Thyroid gland (tissue), 4 donors: ENCODE data around the gene ISLR2. TPM values are rescaled to one million over a fixed set of nuclear protein-coding genes. Genes with fewer than 3 reads are reported as not detected.
"Not testable (repeated sequence)": the region's sequence is repeated elsewhere in the genome, so short reads cannot be mapped to it uniquely, and the experiment has no call there.

Experiments
- DNase-seq, 2 donors: peaks; one replicate each; pipeline ENCODE4 v3.0.0-alpha.2; 2019
- H3K27ac ChIP-seq, 3 donors: fragments of 200-600 bp; sonication (generic); 1 replicate in 2 of 3; 2 replicates in 1 of 3; pipeline ENCODE4 v1.5.1; 2016 to 2019; ENCODE audit warnings: mild to moderate bottlenecking in 1 of 3, moderate library complexity in 1 of 3
- H3K27me3 ChIP-seq: fragments of 200-600 bp; sonication (generic); one replicate; pipeline ENCODE4 v1.5.1; 2019
- H3K36me3 ChIP-seq, 2 donors: fragments of 200-600 bp; sonication (generic); one replicate each; pipeline ENCODE4 v1.5.1; 2016 to 2019
- H3K4me1 ChIP-seq, 2 donors: fragments of 200-600 bp; sonication (generic); one replicate each; pipeline ENCODE4 v1.5.1; 2017 to 2019
- H3K4me3 ChIP-seq, 3 donors: fragments of 200-600 bp; sonication (generic); replicated peaks in 1 of 3; 1 replicate in 2 of 3; 2 replicates in 1 of 3; pipeline ENCODE4 v1.5.1; 2016; ENCODE audit warnings: mild to moderate bottlenecking in 1 of 3
- H3K9me3 ChIP-seq: fragments of 200-600 bp; sonication (generic); one replicate; pipeline ENCODE4 v1.5.1; 2017
- POLR2A ChIP-seq, 2 donors: fragments of 450-650 bp; IDR thresholded peaks; one replicate each; pipeline ENCODE4 v1.6.1; 2017; ENCODE audit warnings: antibody characterized with exemption in 2 of 2, mild to moderate bottlenecking in 2 of 2, moderate library complexity in 1 of 2
- WGBS, 2 donors: methylation state at CpG; one replicate each; pipeline ENCODE4 v1.1.5; 2017; 5-methylcytosine and 5-hydroxymethylcytosine counted together
- intact Hi-C: fragments of 100-400 bp; cut with DNase I; formaldehyde crosslinking; loops from one replicate; pipeline ENCODE4 v1.15.1; 2023
- total RNA-seq, 4 donors: library from RNA; depleted of rRNA; stranded (reverse); fragments of >200 nt; gene quantifications; one replicate each; pipeline ENCODE4 v1.2.3, GENCODE V29; 2016
- TF ChIP-seq, protein P1 (sequence below), 6 experiments: fragments of 200-600 bp in 3 of 6; fragments of 450-650 bp in 3 of 6; sonication (generic) in 3 of 6; IDR thresholded peaks; one replicate each; pipeline ENCODE4 v1.5.1; 2016 to 2019; ENCODE audit warnings: antibody characterized with exemption in 6 of 6, mild to moderate bottlenecking in 2 of 6, inconsistent platforms in 1 of 6, moderate library complexity in 1 of 6

Gene ISLR2, protein sequence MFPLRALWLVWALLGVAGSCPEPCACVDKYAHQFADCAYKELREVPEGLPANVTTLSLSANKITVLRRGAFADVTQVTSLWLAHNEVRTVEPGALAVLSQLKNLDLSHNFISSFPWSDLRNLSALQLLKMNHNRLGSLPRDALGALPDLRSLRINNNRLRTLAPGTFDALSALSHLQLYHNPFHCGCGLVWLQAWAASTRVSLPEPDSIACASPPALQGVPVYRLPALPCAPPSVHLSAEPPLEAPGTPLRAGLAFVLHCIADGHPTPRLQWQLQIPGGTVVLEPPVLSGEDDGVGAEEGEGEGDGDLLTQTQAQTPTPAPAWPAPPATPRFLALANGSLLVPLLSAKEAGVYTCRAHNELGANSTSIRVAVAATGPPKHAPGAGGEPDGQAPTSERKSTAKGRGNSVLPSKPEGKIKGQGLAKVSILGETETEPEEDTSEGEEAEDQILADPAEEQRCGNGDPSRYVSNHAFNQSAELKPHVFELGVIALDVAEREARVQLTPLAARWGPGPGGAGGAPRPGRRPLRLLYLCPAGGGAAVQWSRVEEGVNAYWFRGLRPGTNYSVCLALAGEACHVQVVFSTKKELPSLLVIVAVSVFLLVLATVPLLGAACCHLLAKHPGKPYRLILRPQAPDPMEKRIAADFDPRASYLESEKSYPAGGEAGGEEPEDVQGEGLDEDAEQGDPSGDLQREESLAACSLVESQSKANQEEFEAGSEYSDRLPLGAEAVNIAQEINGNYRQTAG
- under 1 TPM in 1 of 4 donors, not detected in 3; 0.40 TPM for total RNA-seq

DNA sequence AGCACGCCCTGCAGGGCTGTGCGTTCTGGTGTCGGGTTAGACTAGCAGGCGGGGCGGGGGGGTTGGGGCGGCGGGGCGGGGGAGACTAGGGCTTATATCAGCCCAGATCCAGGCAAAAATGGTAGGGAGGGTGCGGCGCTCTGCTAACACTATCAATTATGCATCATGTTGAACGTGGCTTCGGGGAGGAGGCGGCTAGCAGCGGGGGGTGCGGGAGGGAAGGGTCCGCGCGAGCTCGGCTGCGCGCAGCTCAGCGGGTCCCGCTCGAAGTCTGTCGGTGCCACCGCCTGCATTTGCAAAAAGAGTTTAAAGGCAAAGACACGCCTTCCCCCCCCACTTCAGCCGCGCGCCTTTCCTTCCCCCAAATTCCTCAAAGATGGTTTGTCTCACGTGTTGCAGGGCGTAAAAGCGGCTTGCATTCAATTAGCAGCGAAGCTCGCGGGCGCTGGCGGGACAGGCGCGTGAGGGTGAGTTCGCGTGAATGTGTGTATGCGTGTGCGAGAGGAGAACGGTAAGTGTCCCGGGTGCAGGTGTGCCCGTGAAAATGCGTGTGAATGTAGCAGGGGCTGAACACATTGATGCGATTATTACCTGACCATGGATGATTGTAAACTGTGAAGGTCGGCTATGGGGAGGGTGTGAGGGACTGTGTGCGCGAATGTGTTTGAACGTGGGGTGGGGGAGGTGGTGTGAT, at the start of gene ISLR2:
Gene ISLR2 (plus strand): TSS at position 432 of the 694 bp plus-strand sequence. CDS start 2,169 bp downstream, outside the sequence.
- Histone ChIP-seq H3K9me3 (no peaks in the 10 kb centered on the region), H3K27me3 (peaks cover 25% of the 10 kb centered on the region), H3K4me3 (peak within 1 kb of the TSS in 1 of 3 donors; percentile 6), H3K36me3 (no peaks in the 10 kb centered on the region), H3K27ac (no peak within 1 kb of the TSS), H3K4me1 (peaks cover 3 to 41% of the 10 kb centered on the region in 2 donors)
- DNase-seq, result no peak
- WGBS, 2 donors, result 4 to 5% methylated on average over 42 to 51 of the region's 53 CpGs
- no peak for TF ChIP-seq POLR2A (IDR thresholded peaks at IDR 0.05)
- TF ChIP-seq, protein P1, sequence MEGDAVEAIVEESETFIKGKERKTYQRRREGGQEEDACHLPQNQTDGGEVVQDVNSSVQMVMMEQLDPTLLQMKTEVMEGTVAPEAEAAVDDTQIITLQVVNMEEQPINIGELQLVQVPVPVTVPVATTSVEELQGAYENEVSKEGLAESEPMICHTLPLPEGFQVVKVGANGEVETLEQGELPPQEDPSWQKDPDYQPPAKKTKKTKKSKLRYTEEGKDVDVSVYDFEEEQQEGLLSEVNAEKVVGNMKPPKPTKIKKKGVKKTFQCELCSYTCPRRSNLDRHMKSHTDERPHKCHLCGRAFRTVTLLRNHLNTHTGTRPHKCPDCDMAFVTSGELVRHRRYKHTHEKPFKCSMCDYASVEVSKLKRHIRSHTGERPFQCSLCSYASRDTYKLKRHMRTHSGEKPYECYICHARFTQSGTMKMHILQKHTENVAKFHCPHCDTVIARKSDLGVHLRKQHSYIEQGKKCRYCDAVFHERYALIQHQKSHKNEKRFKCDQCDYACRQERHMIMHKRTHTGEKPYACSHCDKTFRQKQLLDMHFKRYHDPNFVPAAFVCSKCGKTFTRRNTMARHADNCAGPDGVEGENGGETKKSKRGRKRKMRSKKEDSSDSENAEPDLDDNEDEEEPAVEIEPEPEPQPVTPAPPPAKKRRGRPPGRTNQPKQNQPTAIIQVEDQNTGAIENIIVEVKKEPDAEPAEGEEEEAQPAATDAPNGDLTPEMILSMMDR (IDR thresholded peaks at IDR 0.05), result no peak
- intact Hi-C loops, result no loop called here

DNA sequence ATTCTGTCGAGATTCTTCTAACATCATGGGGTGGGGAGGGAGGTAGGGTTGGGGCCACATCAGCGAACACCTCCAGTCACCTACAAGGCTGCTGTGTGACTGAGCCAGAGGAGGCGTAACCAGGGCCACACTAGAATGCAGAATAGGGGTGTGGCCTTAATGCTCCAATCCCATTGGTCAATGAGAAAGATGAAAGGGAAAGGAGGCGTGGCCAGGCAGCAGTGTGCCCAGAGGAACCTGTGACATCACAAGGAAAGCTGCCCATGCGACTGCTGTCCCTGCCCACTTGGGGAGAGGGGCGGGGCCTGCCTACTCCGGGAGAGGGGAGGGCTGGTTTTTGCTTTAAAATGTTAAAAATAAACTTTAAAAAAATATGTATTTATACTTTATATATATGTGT, 47.9 kb upstream of the ISLR2 start, which contains the start of gene GOLGA6A:
Gene GOLGA6A (minus strand): TSS at position 101 of the 400 bp plus-strand sequence. CDS start 41 bp downstream, at position 60.
- DNase-seq, H3K4me1 ChIP-seq, H3K4me3 ChIP-seq, H3K27ac ChIP-seq, H3K9me3 ChIP-seq, H3K27me3 ChIP-seq, H3K36me3 ChIP-seq, intact Hi-C loops: not testable (repeated sequence)
- no CpG with 5 or more reads among the region's 7 CpGs for WGBS, 2 donors

DNA sequence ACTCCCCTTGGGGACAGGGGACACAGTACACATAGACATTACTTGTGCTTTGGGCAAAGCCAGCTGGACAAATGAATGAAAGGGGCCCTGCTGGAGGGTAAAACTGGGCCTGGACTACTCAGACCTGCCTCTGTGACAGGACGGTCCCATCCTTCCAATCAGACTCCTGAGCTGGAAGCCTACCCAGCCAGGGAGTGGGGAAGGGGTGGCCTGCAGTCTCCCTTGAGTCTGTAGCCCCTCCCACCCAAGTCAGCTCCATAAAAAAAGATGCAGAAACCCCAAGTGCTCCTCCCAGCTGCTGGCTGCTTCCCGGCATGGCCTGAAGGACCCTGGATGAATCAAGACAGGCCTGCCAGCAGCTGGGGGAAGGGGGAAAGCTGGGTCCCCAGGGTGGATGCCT, 35.8 kb upstream of the ISLR2 start:
- H3K36me3 ChIP-seq, H3K4me3 ChIP-seq, DNase-seq, H3K4me1 ChIP-seq, H3K9me3 ChIP-seq, H3K27me3 ChIP-seq, intact Hi-C loops, H3K27ac ChIP-seq: not testable (repeated sequence)
- no CpG with 5 or more reads among the region's 2 CpGs for WGBS, 2 donors

DNA sequence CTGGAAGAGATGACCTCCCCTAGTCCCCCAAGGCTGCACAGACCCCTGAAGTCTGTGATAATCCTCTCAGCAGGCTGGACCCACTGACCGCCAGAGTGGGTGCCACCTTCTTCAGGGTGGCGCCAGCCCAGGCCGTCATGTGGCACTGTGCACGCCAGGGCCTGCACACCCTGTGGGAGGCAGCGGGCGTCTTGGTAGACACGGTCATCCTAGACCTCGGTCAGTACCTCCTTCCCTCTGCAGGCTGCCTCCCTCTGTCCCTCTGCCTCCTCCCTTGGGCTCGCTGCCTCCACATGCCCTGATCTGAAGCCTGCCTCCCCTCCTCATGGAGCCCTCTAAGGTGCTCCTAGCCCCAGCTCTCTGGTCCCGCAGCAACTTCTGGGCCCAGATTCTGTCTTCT, 34.8 kb upstream of the ISLR2 start:
- not testable (repeated sequence) for H3K27ac ChIP-seq
- WGBS, 2 donors, result 81 to 89% methylated on average over 5 to 7 of the region's 10 CpGs

DNA sequence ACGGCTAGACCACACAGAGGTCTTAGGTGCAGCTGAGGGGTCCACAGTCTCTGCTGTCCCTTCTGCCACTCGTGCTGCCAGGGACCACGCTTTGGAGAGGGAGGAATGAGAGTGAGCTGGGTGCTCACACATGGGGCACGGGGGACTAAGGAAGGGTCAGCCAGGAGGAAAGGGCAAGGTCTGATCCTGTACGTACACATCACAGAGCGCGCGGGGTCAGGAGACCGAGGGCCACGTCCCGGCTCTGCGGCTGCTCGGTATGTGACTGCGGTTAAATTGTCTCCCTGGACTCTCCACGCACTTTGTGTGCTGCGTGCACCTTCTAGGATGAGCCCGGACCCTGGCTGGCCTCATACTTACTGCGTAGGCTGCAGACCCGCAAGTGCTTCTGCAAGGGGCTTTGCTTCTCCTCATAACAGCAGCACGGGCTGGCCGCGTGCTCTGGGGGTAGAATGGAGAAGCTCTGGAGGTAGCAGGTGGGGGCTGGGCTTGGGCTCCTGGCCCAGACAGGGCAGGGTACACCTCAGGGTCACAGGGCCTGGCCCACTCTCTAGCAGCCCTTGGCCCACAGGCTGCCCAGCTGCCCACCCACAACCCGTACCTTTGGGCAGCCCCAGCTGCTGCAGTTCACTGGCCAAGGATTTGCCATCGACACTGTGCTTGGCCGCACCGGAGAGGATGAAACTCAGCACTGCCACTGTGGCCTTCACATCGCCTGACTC, 33.5 kb upstream of the ISLR2 start:
- DNase-seq, H3K4me1 ChIP-seq, H3K36me3 ChIP-seq, intact Hi-C loops, H3K4me3 ChIP-seq, H3K9me3 ChIP-seq, H3K27ac ChIP-seq, H3K27me3 ChIP-seq: not testable (repeated sequence)
- WGBS, 2 donors, result no CpG with 5 or more reads among the region's 27 CpGs

More for the DNA sequence above, 34.8 kb upstream of the ISLR2 start:
- H3K36me3 ChIP-seq, DNase-seq, H3K9me3 ChIP-seq, H3K4me1 ChIP-seq, intact Hi-C loops, H3K4me3 ChIP-seq, H3K27me3 ChIP-seq: not testable (repeated sequence)

DNA sequence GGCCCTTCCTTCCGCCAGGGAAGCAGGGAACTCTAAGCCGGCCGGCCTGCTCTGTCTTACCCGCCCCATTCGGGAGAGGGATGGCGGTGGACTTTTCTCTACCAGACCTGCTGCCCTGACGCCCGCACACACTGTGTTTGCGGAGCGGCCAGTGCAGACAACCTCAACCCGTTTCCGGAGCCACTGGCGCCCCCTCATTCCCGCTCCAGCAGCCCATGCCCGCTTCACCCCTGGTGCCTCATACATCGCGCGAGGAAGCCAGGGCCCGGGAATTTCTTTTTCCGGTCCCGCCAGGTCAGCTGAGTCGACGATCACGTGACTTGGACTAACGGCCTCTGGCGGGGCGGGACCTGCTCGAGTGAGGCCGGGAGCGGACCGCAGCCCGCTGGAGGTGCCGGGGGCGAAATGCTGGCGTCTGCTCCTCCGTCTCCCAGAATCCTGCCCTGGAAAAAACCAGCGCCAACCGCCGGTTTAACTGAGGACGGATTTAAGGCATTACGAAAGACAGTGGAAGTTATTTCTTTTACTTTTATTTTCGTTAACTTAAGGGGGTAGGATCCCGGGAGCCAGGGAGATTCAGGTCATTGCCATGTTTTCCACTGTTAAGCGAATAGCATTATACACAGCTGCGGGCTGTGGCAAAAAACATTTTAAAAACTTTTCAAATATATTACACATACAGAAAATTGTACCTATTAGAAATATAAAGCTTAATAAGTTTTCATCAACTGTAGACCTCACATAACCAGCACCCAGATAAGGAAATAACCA, 30.2 kb upstream of the ISLR2 start:
- TF ChIP-seq POLR2A (IDR thresholded peaks at IDR 0.05), result peak in 1 of 2 donors; percentile 54
- TF ChIP-seq, protein P1 (IDR thresholded peaks at IDR 0.05), result peak in 1 of 6 experiments; percentile 26
- H3K27ac ChIP-seq, result peak overlapping the region in 1 of 3 donors; percentile 56
- H3K9me3 ChIP-seq, intact Hi-C loops, H3K36me3 ChIP-seq, H3K4me1 ChIP-seq, H3K27me3 ChIP-seq: not testable (repeated sequence)
- peak; percentile 87 to 91 for DNase-seq
- H3K4me3 ChIP-seq, result peak overlapping the region in 1 of 3 donors; percentile 25
- WGBS, 2 donors, result 1% methylated on average over 15 of the region's 45 CpGs; no CpG with 5 or more reads in 1 of the 2 donors
